HG03457 (cell line): ENCODE data around the gene EIF1AD.

Experiments used
- ATAC-seq: cut with Tn5 transposase; IDR thresholded peaks from one replicate; pipeline ENCODE4 v1.9.1; 2021; ENCODE audit warnings: moderate number of reproducible peaks; ENCODE audit not compliant: unreplicated experiment

EIF1AD gene

GRCh38 chr11:66006134-66006890 is 4.4 kb upstream of the EIF1AD start:
- no peak for ATAC-seq

- no peak for ATAC-seq
Measured at GRCh38 chr11:66004186-66004585, 2.2 kb upstream of the EIF1AD start.

- no peak for ATAC-seq
Measured at GRCh38 chr11:66003291-66003690, 1.3 kb upstream of the EIF1AD start.

- ATAC-seq: peak; percentile 25
Measured at GRCh38 chr11:66002648-66003225, 780 bp upstream of the EIF1AD start.

GRCh38 chr11:65997286-65997685 is 4.7 kb downstream of the EIF1AD start:
- ATAC-seq: no peak

GRCh38 chr11:65992056-65992455 is 9.9 kb downstream of the EIF1AD start:
- ATAC-seq: no peak

- peak; percentile 73 for ATAC-seq
Measured at GRCh38 chr11:65988791-65989592, 13.0 kb downstream of the EIF1AD start.

- ATAC-seq: no peak
Measured at GRCh38 chr11:65987336-65987735, 14.6 kb downstream of the EIF1AD start.

- ATAC-seq: no peak
Measured at GRCh38 chr11:65983589-65983987, 18.4 kb downstream of the EIF1AD start.

GRCh38 chr11:65982824-65983588 is 19.0 kb downstream of the EIF1AD start:
- ATAC-seq: no peak

GRCh38 chr11:65981972-65982823 is 19.8 kb downstream of the EIF1AD start:
- ATAC-seq: no peak

- ATAC-seq: no peak
Measured at GRCh38 chr11:65981101-65981740, 20.7 kb downstream of the EIF1AD start.

GRCh38 chr11:65979261-65979759 is 22.6 kb downstream of the EIF1AD start:
- no peak for ATAC-seq

- ATAC-seq: no peak
Measured at GRCh38 chr11:65978391-65979238, 23.3 kb downstream of the EIF1AD start.

GRCh38 chr11:65977621-65978390 is 24.2 kb downstream of the EIF1AD start:
- no peak for ATAC-seq

GRCh38 chr11:65976216-65977176 is 25.5 kb downstream of the EIF1AD start:
- ATAC-seq: no peak

- no peak for ATAC-seq
Measured at GRCh38 chr11:65975771-65976170, 26.2 kb downstream of the EIF1AD start.
